A549 treated with Hydrocortisone at 1 μM for 4 hours (cell line): ENCODE data around the gene NOSIP. TPM values are rescaled to one million over a fixed set of nuclear protein-coding genes. Genes with fewer than 3 reads are reported as not detected.

Source experiments
- total RNA-seq: library from RNA; stranded (reverse); fragments of 200-300 nt; extraction: Qiagen RNA extraction; gene quantifications from 5 replicates; pipeline ENCODE4 v1.2.3, GENCODE V29; 2022

NOSIP gene, protein sequence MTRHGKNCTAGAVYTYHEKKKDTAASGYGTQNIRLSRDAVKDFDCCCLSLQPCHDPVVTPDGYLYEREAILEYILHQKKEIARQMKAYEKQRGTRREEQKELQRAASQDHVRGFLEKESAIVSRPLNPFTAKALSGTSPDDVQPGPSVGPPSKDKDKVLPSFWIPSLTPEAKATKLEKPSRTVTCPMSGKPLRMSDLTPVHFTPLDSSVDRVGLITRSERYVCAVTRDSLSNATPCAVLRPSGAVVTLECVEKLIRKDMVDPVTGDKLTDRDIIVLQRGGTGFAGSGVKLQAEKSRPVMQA
- 88.4 to 106 TPM (median 103 TPM) in 5 replicates for total RNA-seq

DNA sequence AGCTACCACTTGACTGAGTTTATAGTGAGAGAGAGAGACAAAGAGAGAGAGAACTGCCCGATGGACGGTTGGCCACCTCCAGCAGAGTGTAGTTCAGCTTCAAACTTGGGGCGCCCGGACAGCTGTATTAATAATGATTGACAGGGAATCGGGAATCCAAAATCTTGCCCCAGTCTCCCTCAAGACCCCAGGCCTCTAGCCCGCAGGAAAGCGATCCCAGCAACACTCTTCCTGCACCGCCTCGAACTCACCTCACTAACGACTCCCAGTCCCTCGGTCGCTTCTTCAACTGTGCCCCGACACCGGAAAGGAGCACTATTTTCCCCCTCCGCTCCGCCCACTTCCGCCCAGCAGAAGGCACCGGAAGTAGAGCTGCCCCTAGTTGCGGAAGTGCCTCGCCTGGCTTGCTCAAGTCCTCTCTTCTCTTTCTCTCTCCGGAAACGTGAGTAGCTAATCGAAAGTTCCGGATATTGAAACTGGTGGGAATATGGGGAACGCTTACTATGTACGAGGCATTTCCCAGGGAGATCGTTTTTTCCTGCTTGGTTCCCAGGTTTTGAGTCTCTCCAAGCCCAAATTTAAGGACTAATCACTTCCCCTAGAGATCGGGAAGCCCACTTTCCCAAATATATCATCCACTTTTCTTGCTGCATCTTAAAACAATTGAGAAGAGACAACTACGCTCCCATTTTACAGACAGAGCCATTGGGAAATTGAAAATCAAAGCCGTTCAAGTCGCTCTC is at the start of gene NOSIP:
NOSIP (minus strand) TSS at position 293 of the 743 bp plus-strand sequence. CDS start 19,865 bp downstream, outside the sequence.

DNA sequence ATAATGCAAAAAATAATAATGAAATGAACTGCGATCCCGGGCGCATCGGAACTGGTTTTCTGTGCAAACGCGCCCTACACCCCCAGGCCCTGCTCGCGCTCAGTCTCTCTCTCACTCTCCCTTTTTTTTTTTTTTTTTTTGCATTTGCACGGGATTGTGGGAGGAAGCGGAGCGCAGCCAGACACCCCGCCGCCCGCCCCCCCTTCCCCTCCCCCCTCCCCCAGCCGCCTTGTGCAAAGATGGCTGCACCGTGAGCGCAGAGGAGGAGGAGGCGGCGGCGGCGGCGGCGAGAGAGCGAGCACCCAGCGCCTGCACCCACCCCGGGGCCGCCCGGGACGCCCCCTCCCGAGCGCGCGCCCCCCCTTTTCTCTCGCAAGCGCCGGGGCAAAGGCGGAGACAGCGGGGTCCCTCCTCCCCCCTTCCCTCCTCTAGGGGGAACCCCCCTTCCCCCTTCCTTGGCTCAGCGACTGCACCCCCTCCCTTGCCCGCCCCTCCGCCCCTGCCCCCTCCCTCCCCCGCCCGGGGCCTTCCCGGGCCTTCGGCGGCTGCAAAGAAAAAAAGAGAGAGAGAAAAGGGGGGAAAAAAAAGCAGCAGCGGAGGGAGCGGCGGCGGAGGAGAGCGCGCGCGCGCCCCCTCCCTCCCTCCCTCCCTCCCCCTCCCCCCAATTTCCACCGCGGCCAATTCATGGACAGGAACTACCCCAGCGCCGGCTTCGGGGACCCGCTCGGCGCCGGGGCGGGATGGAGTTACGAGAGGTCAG is 10.8 kb upstream of the NOSIP start, which contains the start of gene PRR12:
PRR12 (plus strand) TSS at position 212 of the 760 bp plus-strand sequence; CDS start at position 685, 473 bp downstream.

DNA sequence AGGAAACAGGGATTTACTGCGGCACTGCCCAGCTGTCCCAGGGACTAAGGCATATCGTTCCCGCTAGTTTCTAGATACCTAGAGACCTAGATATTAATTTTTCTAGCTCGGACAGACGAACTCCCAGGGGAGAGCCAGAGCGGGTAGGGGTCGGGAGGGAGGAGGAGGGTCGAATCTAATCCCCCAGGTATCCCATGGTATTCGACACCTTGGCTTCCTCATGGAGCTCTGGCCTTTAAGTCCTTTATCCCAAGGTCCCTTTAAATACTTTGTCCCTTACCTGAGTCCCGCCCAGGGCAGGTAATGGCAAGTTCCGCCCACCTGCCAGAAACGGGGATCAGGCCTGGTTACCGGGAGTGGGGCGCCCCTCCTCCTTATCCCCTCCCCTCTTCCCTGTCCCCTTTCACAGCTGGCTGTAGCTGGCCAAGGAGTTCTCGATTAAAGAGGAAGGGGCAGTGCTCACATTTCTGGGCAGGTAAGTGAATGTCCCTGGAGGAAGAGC is 702 bp upstream of the NOSIP start, which contains the start of gene PRRG2:
PRRG2 (plus strand) TSS at position 310 of the 502 bp plus-strand sequence. CDS start 1,904 bp downstream, outside the sequence.

Other genes starting within 250 kb of the NOSIP start
- gene CD37, start 245.2 kb downstream of the NOSIP start, total RNA-seq = not detected in 5 replicates
- gene TEAD2, start 218.1 kb downstream of the NOSIP start, total RNA-seq = 13.2 to 19.7 TPM (median 16.8 TPM) in 5 replicates
- 0.33 to 0.71 TPM (median 0.59 TPM) in 4 of 5 replicates, not detected in the other for gene DKKL1, start 216.7 kb downstream of the NOSIP start, total RNA-seq
- 0.12 TPM in 1 of 5 replicates, not detected in the others for gene KASH5, start 192.3 kb downstream of the NOSIP start, total RNA-seq
- gene PTH2, start 157.1 kb downstream of the NOSIP start, total RNA-seq = not detected in 5 replicates
- gene GFY, start 155.2 kb downstream of the NOSIP start, total RNA-seq = 0.14 to 0.24 TPM (median 0.16 TPM) in 5 replicates
- 0.37 to 0.75 TPM (median 0.59 TPM) in 5 replicates for gene SLC17A7, start 139.0 kb downstream of the NOSIP start, total RNA-seq
- 83.8 to 95.7 TPM (median 87.0 TPM) in 5 replicates for gene PIH1D1, start 128.7 kb downstream of the NOSIP start, total RNA-seq
- gene ALDH16A1, start 127.3 kb downstream of the NOSIP start, total RNA-seq = 16.6 to 24.0 TPM (median 22.1 TPM) in 5 replicates
- gene FLT3LG, start 106.3 kb downstream of the NOSIP start, total RNA-seq = 1.1 to 1.4 TPM (median 1.3 TPM) in 5 replicates
- 3,942 to 4,218 TPM (median 4,024 TPM) in 5 replicates for gene RPL13A, start 92.9 kb downstream of the NOSIP start, total RNA-seq
- gene RPS11, start 84.1 kb downstream of the NOSIP start, total RNA-seq = 3,861 to 4,163 TPM (median 3,950 TPM) in 5 replicates
- 23.5 to 32.7 TPM (median 30.2 TPM) in 5 replicates for gene FCGRT, start 67.9 kb downstream of the NOSIP start, total RNA-seq
- 1.5 to 2.9 TPM (median 2.2 TPM) in 5 replicates for gene RCN3, start 52.6 kb downstream of the NOSIP start, total RNA-seq
- gene PRRG2, start 760 bp upstream of the NOSIP start, total RNA-seq = 0.78 to 1.3 TPM (median 0.84 TPM) in 5 replicates
- 30.3 to 35.7 TPM (median 34.3 TPM) in 5 replicates for gene PRR12, start 10.6 kb upstream of the NOSIP start, total RNA-seq
- 103 to 162 TPM (median 151 TPM) in 5 replicates for gene RRAS, start 59.6 kb upstream of the NOSIP start, total RNA-seq
- 55.7 to 70.6 TPM (median 65.0 TPM) in 5 replicates for gene SCAF1, start 61.7 kb upstream of the NOSIP start, total RNA-seq
- gene IRF3, start 85.3 kb upstream of the NOSIP start, total RNA-seq = 91.9 to 104 TPM (median 99.5 TPM) in 5 replicates
- 52.0 to 76.1 TPM (median 68.7 TPM) in 5 replicates for gene BCL2L12, start 85.4 kb upstream of the NOSIP start, total RNA-seq
- 402 to 427 TPM (median 409 TPM) in 5 replicates for gene PRMT1, start 96.7 kb upstream of the NOSIP start, total RNA-seq
- 3.1 to 6.1 TPM (median 5.4 TPM) in 5 replicates for gene ADM5, start 109.0 kb upstream of the NOSIP start, total RNA-seq
- 10.9 to 14.1 TPM (median 11.8 TPM) in 5 replicates for gene CPT1C, start 110.6 kb upstream of the NOSIP start, total RNA-seq
- gene TSKS, start 182.8 kb upstream of the NOSIP start, total RNA-seq = not detected in 5 replicates
- 49.2 to 57.2 TPM (median 53.4 TPM) in 5 replicates for gene AP2A1, start 186.4 kb upstream of the NOSIP start, total RNA-seq
- 14.2 to 15.0 TPM (median 14.4 TPM) in 5 replicates for gene FUZ, start 232.7 kb upstream of the NOSIP start, total RNA-seq
- 52.5 to 69.5 TPM (median 64.5 TPM) in 5 replicates for gene MED25, start 237.7 kb upstream of the NOSIP start, total RNA-seq